Chondrocyte (in vitro differentiated cells): ENCODE data around the gene ADAM15. TPM values are rescaled to one million over a fixed set of nuclear protein-coding genes. Genes with fewer than 3 reads are reported as not detected.

Experiments used
- DNase-seq: peaks from one replicate; pipeline ENCODE4 v3.0.0; 2021; ENCODE audit warnings: mixed read lengths, low spot score
- H3K27ac Mint-ChIP-seq: one replicate; pipeline ENCODE4 v1.8.0; 2021; ENCODE audit warnings: mild to moderate bottlenecking, moderate library complexity, mixed read lengths; ENCODE audit not compliant: unreplicated experiment
- H3K27me3 Mint-ChIP-seq: 2 replicates; pipeline ENCODE4 v1.8.0; 2021; ENCODE audit warnings: low read depth, mixed read lengths
- H3K36me3 Mint-ChIP-seq: 2 replicates; pipeline ENCODE4 v1.8.0; 2021; ENCODE audit warnings: low read depth, mixed read lengths
- H3K4me1 Mint-ChIP-seq: 2 replicates; pipeline ENCODE4 v1.8.0; 2021; ENCODE audit warnings: low read depth, mild to moderate bottlenecking, mixed read lengths
- H3K4me3 Mint-ChIP-seq: one replicate; pipeline ENCODE4 v1.8.0; 2021; ENCODE audit warnings: mild to moderate bottlenecking, moderate library complexity, mixed read lengths; ENCODE audit not compliant: unreplicated experiment
- H3K9me3 Mint-ChIP-seq: 2 replicates; pipeline ENCODE4 v1.8.0; 2021; ENCODE audit warnings: low read depth, mixed read lengths
- total RNA-seq: library from RNA; stranded (reverse); gene quantifications from 3 replicates; pipeline ENCODE4 v1.2.1, GENCODE V29; 2021
- TF ChIP-seq, protein P1 (sequence below): fragments of 200-600 bp; sonication (generic); IDR thresholded peaks from 2 replicates; pipeline ENCODE4 v1.5.0; 2021; ENCODE audit warnings: antibody characterized with exemption, mild to moderate bottlenecking, moderate library complexity

The ADAM15 gene
- total RNA-seq, 1 donor from 2014 or later: 73.7 TPM

DNA sequence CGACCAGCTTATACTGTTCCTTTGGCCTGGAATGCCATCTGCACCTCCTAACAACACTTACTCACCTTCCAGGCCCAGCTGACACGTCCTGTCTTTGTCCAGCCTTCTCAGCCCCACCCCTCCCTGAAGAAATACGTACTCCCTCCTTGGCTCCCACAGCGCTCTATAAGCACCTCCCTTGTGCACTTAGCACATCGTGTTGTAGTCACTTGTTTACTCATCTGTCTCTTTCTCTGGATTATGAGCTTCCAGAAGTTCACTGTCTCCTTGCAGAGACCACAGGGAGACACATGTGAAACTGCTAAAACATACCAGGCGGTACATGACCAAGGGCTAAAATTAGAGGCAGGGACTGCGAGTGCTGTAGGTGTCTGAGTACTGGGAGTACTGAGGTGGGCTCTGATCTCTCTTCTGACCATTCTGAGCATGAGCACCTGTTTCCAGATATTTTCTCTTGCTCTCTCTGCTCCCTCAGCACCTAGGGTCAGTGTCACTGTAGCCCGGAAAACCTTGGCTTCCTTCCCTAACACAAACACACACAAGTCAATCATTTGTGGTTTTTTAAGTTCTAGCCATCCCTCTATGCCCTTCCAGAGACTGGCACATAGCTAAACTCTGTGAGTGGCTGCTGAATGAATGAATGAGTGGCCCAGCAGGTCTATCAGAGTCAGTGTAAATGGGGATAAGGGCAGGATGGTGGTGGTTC, 12.4 kb upstream of the ADAM15 start:
- peaks cover 4% of the 10 kb centered on the region for H3K27me3 Mint-ChIP-seq
- H3K9me3 Mint-ChIP-seq: no peaks in the 10 kb centered on the region
- TF ChIP-seq, protein P1, sequence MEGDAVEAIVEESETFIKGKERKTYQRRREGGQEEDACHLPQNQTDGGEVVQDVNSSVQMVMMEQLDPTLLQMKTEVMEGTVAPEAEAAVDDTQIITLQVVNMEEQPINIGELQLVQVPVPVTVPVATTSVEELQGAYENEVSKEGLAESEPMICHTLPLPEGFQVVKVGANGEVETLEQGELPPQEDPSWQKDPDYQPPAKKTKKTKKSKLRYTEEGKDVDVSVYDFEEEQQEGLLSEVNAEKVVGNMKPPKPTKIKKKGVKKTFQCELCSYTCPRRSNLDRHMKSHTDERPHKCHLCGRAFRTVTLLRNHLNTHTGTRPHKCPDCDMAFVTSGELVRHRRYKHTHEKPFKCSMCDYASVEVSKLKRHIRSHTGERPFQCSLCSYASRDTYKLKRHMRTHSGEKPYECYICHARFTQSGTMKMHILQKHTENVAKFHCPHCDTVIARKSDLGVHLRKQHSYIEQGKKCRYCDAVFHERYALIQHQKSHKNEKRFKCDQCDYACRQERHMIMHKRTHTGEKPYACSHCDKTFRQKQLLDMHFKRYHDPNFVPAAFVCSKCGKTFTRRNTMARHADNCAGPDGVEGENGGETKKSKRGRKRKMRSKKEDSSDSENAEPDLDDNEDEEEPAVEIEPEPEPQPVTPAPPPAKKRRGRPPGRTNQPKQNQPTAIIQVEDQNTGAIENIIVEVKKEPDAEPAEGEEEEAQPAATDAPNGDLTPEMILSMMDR: no peak
- peaks cover 4% of the 10 kb centered on the region for H3K4me1 Mint-ChIP-seq
- no peak overlapping the region for H3K27ac Mint-ChIP-seq
- no peak overlapping the region for H3K4me3 Mint-ChIP-seq
- no peaks in the 10 kb centered on the region for H3K36me3 Mint-ChIP-seq
- DNase-seq: no peak

DNA sequence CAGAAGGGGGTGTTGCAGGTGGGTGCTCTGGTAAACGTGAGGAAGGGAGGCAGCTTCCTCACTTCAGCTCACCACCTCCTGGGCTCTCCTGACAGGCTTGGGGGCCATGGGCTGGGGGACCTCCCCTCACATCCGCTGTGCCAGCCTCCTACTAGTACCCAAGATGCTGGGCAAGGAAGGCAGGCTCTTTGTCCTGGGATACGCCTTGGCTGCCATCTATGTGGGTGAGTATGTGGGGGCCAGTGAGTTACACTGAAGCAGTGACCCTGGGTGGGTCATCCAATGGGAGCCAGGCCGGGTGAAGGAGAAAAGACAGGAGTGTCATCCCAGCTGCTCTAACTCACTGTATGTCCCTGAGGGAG, 11.8 kb upstream of the ADAM15 start:
- Mint-ChIP-seq H3K27me3 (peaks cover 4% of the 10 kb centered on the region), H3K27ac (no peak overlapping the region), H3K9me3 (no peaks in the 10 kb centered on the region), H3K4me1 (peaks cover 4% of the 10 kb centered on the region), H3K4me3 (no peak overlapping the region), H3K36me3 (no peaks in the 10 kb centered on the region)
- TF ChIP-seq, protein P1: no peak
- no peak for DNase-seq

DNA sequence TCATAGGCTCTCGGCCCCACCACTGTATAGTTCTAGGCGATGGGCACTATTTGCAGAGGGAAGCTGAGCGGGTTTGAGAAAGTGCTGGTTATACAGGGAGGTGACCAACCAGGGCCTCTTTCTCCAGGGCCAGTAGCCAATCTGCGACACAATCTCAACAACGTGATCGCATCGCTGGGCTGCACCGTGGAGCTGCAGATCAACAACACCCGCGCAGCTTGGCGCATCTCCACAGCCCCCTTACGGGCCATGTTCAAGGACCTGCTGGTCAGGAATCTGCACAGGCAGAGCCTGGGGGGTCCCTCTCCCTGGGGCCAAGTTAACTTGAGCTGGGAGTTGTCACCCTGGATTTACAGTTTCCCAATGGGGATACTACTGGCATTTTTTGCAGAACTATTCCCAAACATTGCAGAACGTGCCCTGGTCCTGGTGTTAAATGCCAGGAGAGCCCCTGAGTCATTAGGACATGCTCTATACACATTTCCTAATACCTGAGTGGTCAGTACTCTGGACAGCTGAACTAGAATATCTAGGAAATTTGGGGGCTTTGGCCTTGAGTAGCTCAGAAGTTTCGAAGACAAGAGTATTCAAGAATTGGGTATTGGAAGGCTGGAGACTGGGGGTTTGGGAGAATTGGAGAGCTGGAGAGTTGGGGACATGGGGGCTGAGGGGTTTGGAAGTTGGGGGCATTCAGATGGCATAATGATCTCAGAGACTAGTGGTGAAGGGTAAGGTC, 10.6 kb upstream of the ADAM15 start:
- H3K9me3 Mint-ChIP-seq: no peaks in the 10 kb centered on the region
- DNase-seq: no peak
- H3K27ac Mint-ChIP-seq: no peak overlapping the region
- TF ChIP-seq, protein P1: no peak
- H3K4me3 Mint-ChIP-seq: no peak overlapping the region
- H3K4me1 Mint-ChIP-seq: peaks cover 13% of the 10 kb centered on the region
- peaks cover 4% of the 10 kb centered on the region for H3K27me3 Mint-ChIP-seq
- H3K36me3 Mint-ChIP-seq: no peaks in the 10 kb centered on the region

DNA sequence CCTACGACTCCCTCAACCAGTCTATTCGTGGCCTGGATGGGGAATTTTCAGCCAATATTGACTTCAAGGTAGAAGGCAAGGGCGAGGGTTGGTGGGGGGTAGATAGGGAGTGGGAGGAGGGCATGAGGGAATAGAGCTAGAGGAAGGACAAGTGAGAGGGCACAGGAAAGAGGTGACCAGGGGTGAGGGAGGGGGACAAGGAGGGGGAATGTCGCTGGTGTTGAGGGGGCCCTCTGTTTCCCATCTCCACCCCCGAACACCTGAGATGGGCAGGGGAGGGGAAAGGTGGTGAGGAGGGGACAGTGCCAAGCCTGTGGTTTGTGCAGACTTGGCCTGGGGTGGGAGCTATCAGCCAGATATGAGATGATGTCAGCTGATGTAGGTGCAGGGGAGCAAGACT, 8.3 kb upstream of the ADAM15 start:
- no peak for DNase-seq
- TF ChIP-seq, protein P1: no peak
- H3K4me3 Mint-ChIP-seq: no peak overlapping the region
- peaks cover 4% of the 10 kb centered on the region for H3K27me3 Mint-ChIP-seq
- peaks cover 13% of the 10 kb centered on the region for H3K4me1 Mint-ChIP-seq
- no peaks in the 10 kb centered on the region for H3K9me3 Mint-ChIP-seq
- no peaks in the 10 kb centered on the region for H3K36me3 Mint-ChIP-seq
- no peak overlapping the region for H3K27ac Mint-ChIP-seq

DNA sequence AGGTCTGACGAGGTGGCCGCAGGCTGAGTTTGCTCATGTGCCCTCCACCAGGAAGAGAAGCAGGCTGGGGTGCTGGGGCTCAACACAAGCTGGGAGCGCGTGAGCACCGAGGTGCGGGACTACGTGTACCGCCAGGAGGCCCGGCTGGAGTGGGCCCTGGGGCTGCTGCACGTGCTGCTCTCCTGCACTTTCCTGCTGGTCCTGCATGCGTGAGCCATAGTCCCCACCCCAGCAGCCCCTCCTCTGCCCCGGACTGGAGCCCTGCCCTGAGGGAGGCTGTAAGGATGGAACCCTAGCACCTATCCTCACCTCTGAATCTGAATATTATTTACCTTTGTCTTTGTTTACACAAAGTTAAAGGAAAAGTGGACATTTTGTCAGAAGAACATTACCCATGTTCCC, 7.8 kb upstream of the ADAM15 start:
- H3K36me3 Mint-ChIP-seq: no peaks in the 10 kb centered on the region
- no peak for DNase-seq
- no peaks in the 10 kb centered on the region for H3K9me3 Mint-ChIP-seq
- peaks cover 4% of the 10 kb centered on the region for H3K27me3 Mint-ChIP-seq
- H3K27ac Mint-ChIP-seq: no peak overlapping the region
- no peak overlapping the region for H3K4me3 Mint-ChIP-seq
- H3K4me1 Mint-ChIP-seq: peaks cover 13% of the 10 kb centered on the region
- TF ChIP-seq, protein P1: no peak
